ENCODE measurements around the gene REEP3.

The REEP3 gene

DNA sequence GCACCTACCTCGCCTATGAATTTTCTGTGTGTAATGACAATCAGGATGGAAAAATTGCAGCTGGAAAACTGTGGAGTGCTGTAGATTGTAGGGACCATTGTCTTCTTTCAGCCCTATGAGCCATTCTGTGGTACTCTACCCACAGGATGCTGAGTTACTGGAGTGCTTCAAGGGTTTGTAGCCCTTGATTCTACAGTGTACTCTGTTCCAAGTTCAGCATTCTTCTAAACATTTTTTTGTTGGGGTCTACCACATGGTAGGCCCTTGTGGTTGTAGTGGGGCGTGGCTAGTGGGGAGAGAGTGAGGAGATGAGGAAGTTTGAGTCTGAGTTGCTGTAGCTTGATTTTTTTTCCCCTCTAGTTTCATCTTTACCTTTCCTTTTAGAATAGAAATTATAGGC lies 33.5 kb downstream of the REEP3 start:
- peak; percentile 48 for ATAC-seq
- TF ChIP-seq ZNF70 (CRISPR knock-in tag; IDR thresholded peaks at IDR 0.05) = no peak
- no peak for TF ChIP-seq SNAI2 (CRISPR knock-in tag; IDR thresholded peaks at IDR 0.05)
- no peak for TF ChIP-seq ZNF8 (CRISPR knock-in tag; IDR thresholded peaks at IDR 0.05)
- TF ChIP-seq ZNF565 (CRISPR knock-in tag; conservative IDR thresholded peaks at IDR 0.05; ENCODE audit: low read depth) = no peak
- no peak for TF ChIP-seq TSHZ2 (CRISPR knock-in tag; IDR thresholded peaks at IDR 0.05)

GRCh38 chr10:63555330-63555729 lies 34.1 kb downstream of the REEP3 start:
- no peak for ATAC-seq
- TF ChIP-seq ESRRG (CRISPR knock-in tag; IDR thresholded peaks at IDR 0.05) (no peak), BACH2 (CRISPR knock-in tag; IDR thresholded peaks at IDR 0.05; ENCODE audit: borderline replicate concordance) (no peak), TOX (CRISPR knock-in tag; IDR thresholded peaks at IDR 0.05; ENCODE audit: borderline replicate concordance) (no peak), ARNTL (CRISPR knock-in tag; IDR thresholded peaks at IDR 0.05; ENCODE audit: borderline replicate concordance, low read depth) (no peak), ZNF70 (CRISPR knock-in tag; IDR thresholded peaks at IDR 0.05) (no peak), SNAI2 (CRISPR knock-in tag; IDR thresholded peaks at IDR 0.05) (no peak)
- TF ChIP-seq, protein P1, sequence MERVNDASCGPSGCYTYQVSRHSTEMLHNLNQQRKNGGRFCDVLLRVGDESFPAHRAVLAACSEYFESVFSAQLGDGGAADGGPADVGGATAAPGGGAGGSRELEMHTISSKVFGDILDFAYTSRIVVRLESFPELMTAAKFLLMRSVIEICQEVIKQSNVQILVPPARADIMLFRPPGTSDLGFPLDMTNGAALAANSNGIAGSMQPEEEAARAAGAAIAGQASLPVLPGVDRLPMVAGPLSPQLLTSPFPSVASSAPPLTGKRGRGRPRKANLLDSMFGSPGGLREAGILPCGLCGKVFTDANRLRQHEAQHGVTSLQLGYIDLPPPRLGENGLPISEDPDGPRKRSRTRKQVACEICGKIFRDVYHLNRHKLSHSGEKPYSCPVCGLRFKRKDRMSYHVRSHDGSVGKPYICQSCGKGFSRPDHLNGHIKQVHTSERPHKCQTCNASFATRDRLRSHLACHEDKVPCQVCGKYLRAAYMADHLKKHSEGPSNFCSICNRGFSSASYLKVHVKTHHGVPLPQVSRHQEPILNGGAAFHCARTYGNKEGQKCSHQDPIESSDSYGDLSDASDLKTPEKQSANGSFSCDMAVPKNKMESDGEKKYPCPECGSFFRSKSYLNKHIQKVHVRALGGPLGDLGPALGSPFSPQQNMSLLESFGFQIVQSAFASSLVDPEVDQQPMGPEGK (CRISPR knock-in tag; IDR thresholded peaks at IDR 0.05; ENCODE audit: borderline replicate concordance) = no peak

DNA sequence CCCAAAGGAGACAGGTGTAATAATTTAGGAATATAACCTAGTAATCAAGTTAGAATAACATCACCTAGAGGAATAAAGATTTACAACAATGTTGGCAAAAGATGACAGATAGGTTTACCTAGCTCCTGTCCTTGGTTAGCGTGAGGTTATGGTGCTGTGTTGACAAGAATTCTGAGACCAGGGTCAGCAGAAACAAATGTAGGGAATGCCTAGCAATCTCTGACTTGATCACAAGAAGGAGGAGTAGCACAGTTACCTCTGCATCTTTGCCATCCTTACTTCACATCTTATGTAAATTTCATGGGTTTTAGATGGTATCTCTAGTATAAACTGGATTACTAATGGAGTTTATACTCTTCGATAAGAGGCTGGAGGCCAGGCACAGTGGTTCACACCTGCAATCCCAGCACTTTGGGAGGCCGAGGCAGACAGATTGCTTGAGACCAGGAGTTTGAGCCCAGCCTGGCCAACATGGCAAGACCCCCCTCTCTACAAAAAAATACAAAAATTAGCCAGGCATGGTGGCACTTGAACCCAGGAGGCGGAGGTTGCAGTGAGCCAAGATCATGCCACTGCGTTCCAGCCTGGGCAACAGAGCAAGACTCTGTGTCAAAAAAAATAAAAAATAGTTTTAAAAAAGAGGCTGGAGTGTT lies 37.1 kb downstream of the REEP3 start:
- TF ChIP-seq PPARA (CRISPR knock-in tag; IDR thresholded peaks at IDR 0.05; ENCODE audit: borderline replicate concordance) (no peak), ZFP3 (CRISPR knock-in tag; IDR thresholded peaks at IDR 0.05) (no peak), SNAI2 (CRISPR knock-in tag; IDR thresholded peaks at IDR 0.05) (no peak), OSR1 (CRISPR knock-in tag; IDR thresholded peaks at IDR 0.05) (no peak)

DNA sequence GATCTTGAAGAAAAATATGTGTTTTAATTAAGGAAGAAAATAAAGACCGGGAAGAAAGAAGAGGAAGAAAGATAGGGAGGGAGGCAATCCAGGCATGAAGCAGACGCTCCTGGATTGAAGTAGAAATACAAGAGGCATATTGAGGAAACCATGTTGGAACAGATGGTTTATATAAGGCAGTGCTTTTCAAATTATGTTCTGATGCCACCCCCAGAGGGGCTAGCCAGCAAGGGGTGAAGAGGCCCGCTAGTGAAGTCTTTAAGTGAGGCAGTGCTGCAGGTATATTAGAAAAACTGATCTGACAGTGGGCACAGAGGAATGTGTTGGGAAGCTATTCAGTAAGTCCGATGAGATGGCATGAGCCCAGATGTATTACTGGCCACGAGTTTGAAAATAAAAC lies 40.1 kb downstream of the REEP3 start:
- no peak for ATAC-seq
- TF ChIP-seq OSR1 (CRISPR knock-in tag; IDR thresholded peaks at IDR 0.05) (no peak), ESRRG (CRISPR knock-in tag; IDR thresholded peaks at IDR 0.05) (no peak), PPARA (CRISPR knock-in tag; IDR thresholded peaks at IDR 0.05; ENCODE audit: borderline replicate concordance) (no peak), ZC3H10 (CRISPR knock-in tag; IDR thresholded peaks at IDR 0.05) (no peak), TSHZ2 (CRISPR knock-in tag; IDR thresholded peaks at IDR 0.05) (no peak), RARB (CRISPR knock-in tag; IDR thresholded peaks at IDR 0.05) (no peak), ZFP3 (CRISPR knock-in tag; IDR thresholded peaks at IDR 0.05) (no peak), ARNTL (CRISPR knock-in tag; IDR thresholded peaks at IDR 0.05; ENCODE audit: borderline replicate concordance, low read depth) (no peak), CSDC2 (CRISPR knock-in tag; IDR thresholded peaks at IDR 0.05) (no peak), GLIS3 (CRISPR knock-in tag; IDR thresholded peaks at IDR 0.05) (no peak), SNAI2 (CRISPR knock-in tag; IDR thresholded peaks at IDR 0.05) (no peak), CSRNP3 (CRISPR knock-in tag; IDR thresholded peaks at IDR 0.05) (no peak), ZNF565 (CRISPR knock-in tag; conservative IDR thresholded peaks at IDR 0.05; ENCODE audit: low read depth) (no peak), BACH2 (CRISPR knock-in tag; IDR thresholded peaks at IDR 0.05; ENCODE audit: borderline replicate concordance) (no peak), ISL1 (CRISPR knock-in tag; IDR thresholded peaks at IDR 0.05) (no peak), TCF4 (CRISPR knock-in tag; IDR thresholded peaks at IDR 0.05; ENCODE audit: borderline replicate concordance) (no peak), CREB5 (CRISPR knock-in tag; IDR thresholded peaks at IDR 0.05; ENCODE audit: low read depth) (no peak)
- TF ChIP-seq, protein P2, sequence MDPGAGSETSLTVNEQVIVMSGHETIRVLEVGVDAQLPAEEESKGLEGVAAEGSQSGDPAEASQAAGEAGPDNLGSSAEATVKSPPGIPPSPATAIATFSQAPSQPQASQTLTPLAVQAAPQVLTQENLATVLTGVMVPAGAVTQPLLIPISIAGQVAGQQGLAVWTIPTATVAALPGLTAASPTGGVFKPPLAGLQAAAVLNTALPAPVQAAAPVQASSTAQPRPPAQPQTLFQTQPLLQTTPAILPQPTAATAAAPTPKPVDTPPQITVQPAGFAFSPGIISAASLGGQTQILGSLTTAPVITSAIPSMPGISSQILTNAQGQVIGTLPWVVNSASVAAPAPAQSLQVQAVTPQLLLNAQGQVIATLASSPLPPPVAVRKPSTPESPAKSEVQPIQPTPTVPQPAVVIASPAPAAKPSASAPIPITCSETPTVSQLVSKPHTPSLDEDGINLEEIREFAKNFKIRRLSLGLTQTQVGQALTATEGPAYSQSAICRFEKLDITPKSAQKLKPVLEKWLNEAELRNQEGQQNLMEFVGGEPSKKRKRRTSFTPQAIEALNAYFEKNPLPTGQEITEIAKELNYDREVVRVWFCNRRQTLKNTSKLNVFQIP (CRISPR knock-in tag; IDR thresholded peaks at IDR 0.05; ENCODE audit: borderline replicate concordance, low read depth) = no peak

More for the DNA sequence above, 37.1 kb downstream of the REEP3 start:
- ATAC-seq = no peak

Data from SK-N-SH treated with all-trans-retinoic acid at 6 μM for 48 hours (cell line).